GM12872 (cell line): ENCODE results near the gene ABCD3.

Experiments used
- CTCF ChIP-seq: IDR thresholded peaks from 3 replicates; pipeline ENCODE4 v1.5.1; 2011; ENCODE audit warnings: low read depth, mild to moderate bottlenecking, low read length, moderate library complexity; ENCODE audit not compliant: insufficient read depth

Gene ABCD3

GRCh38 chr1:94422115-94422820 lies 4.1 kb downstream of the ABCD3 start:
- no peak for TF ChIP-seq CTCF

- no peak for TF ChIP-seq CTCF
Observed at GRCh38 chr1:94425821-94426484, 7.8 kb downstream of the ABCD3 start.

- TF ChIP-seq CTCF = no peak
Observed at GRCh38 chr1:94428441-94428840, 10.3 kb downstream of the ABCD3 start.

- no peak for TF ChIP-seq CTCF
Observed at GRCh38 chr1:94433866-94434265, 15.7 kb downstream of the ABCD3 start.

GRCh38 chr1:94434365-94435045 lies 16.3 kb downstream of the ABCD3 start:
- no peak for TF ChIP-seq CTCF

- no peak for TF ChIP-seq CTCF
Observed at GRCh38 chr1:94438692-94439276, 20.6 kb downstream of the ABCD3 start.

- TF ChIP-seq CTCF = no peak
Observed at GRCh38 chr1:94440088-94440487, 21.9 kb downstream of the ABCD3 start.
